Occipital lobe (tissue), 2 donors: Measurements from ENCODE around the gene RABL3. TPM values are rescaled to one million over a fixed set of nuclear protein-coding genes. Genes with fewer than 3 reads are reported as not detected.
"Not testable (repeated sequence)": the region's sequence is repeated elsewhere in the genome, so short reads cannot be mapped to it uniquely, and the experiment has no call there.

Experiments used
- DNase-seq: peaks from one replicate; lab custom pipeline; 2025; lab: John Stamatoyannopoulos, UW
- total RNA-seq: library from RNA; depleted of rRNA; stranded (reverse); fragments of >200 nt; gene quantifications from one replicate; pipeline ENCODE4 v1.2.3, GENCODE V29; 2014

The RABL3 gene
- total RNA-seq, 1 donor from 2014 or later: 12.6 TPM

DNA sequence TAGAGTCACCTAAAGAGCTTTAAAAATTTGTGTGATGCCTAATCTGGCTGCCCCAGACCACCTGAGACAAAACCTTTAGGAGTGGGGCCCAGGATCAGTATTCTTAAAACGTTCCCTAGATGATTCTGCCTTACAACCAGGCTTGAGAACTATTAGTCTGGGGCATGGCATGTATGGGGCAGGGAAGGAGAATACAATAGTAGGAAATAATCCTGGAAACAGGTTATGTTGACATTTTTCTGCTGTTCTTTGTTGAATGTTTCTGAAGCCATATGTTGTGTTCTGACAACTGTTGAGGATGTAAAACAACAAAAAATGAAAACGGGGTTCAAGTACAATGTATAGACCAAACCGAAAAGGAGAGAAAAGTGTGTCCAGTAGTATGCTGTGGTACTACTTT, 3.1 kb upstream of the RABL3 start:
- no peak for DNase-seq

DNA sequence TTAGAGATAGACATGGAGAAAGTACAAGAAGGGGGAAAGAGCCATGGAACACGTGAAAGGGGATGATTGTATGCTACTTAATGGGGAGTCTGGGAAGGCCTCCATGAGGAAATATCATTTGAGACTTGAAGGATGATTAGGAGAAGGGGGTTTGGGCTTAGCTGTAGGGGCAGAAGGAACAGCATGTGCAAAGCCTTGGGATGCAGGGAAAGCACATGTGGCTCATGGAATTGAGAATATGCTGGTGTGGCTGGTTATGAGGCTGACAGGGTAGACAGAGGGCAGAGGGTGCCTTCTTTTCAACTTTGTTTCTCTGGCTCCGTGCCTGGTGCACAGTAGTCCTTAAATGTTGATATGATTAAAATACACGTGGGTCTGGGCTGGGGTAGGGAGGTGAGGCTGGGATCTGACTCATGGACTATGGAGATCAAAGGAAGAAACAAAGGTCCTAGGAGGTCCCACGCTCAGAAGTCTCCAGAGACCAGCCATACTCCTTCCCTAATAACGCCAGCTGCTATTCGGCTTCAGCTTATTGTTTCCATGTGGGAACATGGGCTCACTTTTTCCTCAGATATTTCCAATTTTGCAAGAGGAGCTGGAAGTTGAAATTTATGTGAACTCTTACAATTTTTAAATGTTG, 1.4 kb upstream of the RABL3 start:
- no peak for DNase-seq

DNA sequence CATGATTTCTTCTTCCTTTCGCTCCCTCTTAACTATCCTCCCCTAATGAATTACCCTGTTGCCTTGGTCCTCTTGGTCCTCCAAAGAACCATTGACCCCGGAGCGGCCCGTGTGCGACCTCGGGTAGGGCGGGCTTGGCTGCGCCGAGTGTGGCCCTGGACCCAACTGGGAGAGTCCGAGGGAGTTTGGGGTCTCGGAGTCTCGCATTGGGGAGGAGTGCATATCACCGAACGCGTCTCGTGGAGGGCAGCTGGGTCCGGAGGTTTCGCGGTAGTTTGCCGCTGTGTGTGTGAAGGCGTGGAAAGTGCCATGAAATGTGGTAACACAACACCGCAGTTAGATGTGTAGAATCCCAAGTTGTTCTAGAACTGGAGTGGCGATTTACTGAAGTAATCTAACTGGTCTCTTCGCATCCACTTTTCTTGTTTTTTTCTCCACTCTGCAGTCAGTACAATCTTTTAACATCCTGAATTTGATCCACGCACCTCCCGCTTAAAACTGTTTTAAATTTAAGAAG, 591 bp upstream of the RABL3 start:
- DNase-seq: no peak

DNA sequence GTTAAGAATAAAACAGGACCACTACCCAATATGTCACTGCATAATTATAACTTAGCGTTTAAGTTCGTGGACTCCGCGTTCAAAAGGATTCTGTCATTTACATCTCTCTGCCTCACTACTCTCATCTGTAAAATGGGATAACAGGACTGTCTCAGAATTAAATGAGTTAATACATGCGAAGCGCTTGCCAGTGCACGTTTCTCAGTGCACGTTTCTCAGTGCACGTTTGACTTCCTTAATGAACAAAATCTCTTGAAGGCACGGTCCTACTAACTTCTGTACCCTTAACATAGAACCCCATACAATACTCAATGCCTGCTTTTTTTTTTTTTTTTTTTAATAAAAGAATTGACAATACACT, 499 bp downstream of the RABL3 start:
- no peak for DNase-seq

DNA sequence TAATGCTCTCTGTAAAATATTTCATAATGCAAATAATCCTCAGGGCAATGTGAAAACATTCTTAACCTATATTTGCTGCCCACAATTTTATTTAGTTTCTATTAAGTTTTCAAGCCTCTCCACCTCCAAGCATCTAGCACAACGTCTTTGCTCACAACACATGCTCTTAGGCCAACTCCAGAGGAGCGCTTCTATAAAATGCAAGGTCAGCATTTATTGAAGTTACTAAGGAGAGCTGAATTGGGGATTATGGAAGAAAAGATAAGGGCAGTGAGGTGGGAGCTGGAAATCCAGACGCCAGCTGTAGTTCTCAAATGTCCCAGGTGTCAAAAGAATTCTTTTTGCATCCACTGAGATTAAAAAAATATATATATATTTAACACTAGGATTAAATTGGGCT, 996 bp downstream of the RABL3 start:
- DNase-seq: no peak

DNA sequence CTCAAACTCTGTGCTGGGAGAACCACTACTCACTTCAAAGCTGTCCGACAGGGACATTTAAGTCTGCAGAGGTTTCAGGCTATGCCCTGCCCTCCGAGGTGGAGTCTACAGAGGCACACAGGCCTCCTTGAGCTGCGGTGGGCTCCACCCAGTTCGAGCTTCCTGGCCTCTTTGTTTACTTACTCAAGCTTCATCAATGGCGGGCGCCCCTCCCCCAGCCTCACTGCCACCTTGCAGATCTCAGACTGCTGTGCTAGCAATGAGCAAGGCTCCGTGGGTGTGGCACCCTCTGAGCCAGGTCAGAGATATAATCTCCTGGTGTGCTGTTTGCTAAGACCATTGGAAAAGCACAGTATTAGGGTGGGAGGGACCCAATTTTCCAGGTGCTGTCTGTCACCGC, 4.3 kb downstream of the RABL3 start:
- DNase-seq: not testable (repeated sequence)

DNA sequence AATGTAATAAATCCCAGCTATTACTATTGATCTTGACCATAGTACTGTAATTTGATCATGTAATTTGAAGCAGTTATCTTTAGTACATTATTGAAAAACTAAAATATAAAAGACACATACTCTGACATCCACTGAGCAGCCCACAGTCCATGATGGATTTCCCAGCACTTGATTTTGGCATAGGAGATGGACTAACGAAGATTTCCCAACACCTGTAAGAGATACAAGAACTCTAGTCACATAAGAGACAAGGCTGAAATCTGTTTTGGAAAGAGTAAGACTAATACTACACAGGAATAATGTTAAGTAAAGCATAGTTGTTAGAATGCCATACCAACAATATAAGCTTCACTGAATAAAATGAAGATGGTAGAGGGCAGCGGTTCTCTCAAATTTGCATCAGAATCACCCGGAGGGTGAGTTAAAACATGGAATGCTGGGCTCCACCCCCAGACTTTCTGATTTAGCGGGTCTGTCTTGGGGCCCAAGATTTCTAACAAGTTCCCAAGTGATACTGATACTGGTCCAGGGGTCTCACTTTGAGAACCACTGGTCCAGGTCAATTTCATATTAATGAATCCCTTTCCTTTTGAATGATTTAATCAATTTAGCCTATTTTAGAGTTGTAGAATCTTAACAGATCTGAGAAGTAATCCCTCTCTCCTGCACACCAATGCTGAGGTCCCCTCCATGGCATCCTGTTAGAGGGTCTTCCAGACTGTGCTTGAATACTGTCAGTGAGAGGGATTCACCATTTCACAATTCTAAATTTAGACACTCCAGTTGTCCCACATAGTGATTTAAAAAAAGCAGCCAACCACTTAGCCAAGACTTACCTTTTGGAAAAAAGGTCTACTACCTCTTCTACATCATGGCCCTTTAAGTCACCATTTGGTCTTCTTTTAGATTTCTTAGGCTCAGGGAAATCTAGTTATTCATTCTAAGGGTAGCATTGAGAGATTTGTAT, 11.5 kb downstream of the RABL3 start:
- DNase-seq: no peak

DNA sequence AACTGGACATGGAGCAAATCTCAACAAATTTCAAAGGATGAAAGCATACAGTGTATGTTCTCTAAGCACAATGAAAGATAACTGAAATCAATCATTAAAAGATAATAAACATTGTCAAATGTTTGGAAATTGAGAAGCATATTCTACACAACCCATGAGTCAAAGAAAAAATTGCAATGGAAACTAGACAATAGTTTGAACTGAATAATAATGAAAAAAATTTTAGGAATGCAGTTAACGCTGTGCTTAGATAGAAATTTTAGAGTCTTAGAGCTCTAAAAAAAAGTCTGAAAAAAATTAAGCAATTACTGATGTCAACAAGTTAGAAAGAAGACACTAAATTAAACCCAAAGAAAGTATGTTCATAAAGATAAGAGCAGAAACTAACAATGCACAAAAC, 15.5 kb downstream of the RABL3 start:
- no peak for DNase-seq

DNA sequence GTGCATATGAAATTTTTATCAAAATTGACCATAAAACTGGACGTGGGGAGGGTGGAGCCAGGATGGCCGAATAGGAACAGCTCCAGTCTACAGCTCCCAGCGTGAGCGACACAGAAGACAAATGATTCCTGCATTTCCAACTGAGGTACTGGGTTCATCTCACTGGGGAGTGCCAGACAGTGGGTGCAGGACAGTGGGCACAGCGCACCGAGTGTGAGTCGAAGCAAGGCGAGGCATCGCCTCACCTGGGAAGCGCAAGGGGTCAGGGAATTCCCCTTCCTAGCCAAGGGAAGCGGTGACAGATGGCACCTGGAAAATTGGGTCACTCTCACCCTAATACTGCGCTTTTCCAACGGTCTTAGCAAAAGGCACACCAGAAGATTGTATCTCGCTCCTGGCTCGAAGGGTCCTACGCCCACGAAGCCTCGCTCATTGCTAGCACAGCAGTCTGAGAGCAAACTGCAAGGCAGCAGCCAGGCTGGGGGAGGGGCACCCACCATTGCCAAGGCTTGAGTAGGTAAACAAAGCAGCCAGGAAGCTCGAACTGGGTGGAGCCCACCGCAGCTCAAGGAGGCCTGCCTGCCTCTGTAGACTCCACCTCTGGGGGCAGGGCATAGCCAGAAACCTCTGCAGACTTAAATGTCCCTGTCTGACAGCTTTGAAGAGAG, 23.0 kb downstream of the RABL3 start:
- DNase-seq: not testable (repeated sequence)

DNA sequence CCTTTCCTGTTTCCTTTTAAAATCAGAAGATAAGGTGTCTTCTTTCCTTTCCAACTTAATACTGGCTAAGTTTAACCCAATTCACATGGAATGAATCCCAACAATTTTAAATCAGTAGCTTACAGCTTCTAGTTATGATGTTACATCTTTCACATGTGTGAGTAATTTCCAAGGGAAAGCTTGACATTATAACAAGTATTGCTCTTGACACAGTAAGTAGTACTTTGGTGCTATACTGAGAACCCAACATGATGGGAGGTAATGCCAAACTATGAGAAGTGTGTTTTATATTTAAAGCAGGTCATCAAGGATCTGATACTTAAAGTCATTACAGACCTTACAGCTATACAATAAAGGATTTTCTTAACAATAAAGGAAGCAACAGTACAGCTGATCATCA, 29.1 kb downstream of the RABL3 start:
- DNase-seq: no peak

DNA sequence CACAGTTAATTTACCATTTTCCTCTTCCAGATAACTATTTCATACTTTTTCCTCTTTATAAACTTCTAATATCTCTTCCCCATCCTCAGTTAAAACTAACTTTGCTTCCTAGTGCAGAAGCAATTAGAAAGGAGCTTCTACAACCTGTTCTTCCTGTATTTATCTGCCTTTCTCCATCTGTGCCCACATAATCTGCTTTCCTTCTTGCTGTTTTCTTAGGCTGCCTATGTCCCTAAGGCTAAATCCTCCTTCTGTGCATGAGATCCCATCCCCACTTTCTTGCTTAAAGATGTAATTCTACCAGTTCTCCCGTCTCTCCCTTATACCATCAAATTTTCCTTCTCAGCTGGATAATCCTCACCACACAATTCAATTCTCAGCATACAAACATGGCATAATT, 31.9 kb downstream of the RABL3 start:
- no peak for DNase-seq

DNA sequence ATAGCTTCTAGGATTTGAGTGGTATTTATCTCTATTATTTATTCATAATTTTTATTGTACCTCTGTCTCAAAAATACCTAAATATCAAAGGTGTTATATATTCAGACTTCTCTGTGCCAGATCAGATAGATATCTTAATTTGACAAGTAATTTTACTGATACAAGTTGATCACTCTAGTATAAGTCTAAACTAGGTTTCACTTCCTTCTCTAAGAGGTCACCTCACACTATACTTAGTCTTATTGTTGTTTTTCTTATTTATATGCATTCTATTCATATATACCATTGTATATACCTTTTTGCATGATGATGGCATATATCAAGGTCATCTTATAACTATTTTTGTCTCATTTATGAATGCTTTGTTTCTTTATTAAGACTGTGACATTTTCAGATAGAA, 33.9 kb downstream of the RABL3 start:
- no peak for DNase-seq

DNA sequence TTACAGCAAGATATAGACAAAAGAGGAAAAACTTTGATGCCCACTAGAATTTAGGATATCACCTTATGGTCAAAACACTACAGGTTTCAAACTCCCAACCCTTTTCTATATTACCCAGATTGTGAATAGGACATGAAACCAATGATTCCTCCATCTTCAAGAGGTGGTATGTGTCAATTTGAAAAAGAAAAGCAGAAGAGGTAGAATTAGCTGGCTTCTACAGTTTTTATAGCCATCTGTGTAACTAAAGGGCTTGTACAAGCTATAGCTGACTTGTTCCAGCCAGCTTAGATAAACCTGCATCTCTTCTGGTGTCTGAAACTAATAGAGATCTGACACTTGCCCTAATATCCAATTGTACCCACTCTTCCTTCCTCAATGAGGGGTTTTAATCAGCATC, 35.4 kb downstream of the RABL3 start:
- no peak for DNase-seq

DNA sequence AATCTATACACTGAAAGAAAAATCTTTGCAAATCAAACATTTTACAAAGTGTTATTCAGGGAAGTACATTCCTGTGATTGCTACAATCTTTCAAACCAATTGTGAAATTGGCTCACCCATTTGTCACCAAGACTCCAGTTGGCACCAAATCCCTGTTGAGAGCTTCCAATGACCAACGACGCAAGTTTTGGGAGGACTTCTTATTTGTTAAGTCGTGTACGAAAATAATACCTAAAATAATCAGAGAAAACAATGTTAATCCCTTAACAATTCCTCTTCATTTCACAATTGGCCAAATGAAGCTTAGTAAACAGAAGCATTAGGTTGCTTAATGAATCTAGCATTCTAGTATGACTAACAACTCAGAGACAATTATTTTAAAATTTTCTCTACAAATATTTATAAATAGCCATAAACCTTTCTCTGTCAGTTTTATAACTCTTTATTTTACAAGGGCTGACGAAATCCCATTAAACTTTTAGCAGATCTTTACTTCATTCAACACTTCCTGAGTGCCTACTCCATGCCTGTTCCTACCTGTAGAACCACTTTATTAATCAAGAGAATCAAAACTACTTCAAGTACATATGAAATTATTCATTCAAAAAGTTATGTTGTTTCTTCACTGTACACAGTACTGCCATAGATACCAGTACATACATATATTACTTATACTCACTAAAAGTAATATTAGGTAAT, 36.3 kb downstream of the RABL3 start:
- no peak for DNase-seq

DNA sequence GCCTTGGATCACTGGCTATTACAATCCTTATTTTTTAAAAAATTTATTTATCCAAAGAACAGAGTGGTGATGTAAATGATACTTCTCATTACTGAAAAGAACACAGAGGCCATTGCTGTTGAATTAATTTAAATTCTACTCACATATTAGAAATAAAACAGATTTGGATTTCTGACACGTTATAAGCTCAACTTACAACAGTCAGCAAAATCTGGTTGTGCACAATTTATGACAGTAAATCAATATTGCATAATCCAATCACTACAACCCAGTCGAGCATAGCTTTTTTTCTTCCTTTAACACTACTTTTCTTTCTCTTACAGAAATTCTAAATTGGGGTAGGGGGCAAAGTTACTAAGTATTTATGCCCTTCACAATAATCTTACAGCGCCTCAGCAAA, 43.0 kb downstream of the RABL3 start:
- DNase-seq: no peak

DNA sequence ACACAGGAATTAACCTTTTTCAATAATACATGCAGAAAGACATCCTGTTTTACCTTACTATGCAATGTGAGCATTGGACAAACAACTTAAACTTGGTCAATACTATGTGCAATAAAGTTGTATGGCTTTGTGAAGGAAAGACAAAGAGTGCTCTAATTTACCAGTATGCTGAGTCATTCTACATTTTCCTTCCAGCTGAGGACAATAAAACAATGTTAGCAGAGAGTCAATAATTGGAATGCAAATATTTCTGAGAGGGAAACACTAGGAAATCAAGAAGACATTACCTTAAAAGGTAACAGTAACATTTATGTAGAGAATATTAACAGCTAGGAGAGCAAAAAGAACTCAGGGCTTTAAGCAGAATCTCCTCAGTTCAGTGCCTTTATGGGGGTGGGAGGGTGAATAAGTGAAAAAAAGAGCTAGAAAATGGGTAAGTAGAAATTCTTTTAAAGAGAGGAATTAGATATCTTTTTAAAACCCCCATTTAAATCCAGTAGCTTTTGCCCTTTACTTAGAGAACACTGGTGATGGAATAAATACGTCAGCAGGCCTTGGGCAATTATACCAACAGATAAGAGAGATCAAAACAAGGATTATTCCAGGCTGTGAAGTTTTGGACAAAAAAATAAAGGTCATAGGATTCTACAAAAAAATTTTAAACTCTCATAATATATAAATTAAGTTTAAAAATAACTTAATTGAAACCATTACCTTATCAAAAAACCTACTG, 48.7 kb downstream of the RABL3 start:
- DNase-seq: no peak

DNA sequence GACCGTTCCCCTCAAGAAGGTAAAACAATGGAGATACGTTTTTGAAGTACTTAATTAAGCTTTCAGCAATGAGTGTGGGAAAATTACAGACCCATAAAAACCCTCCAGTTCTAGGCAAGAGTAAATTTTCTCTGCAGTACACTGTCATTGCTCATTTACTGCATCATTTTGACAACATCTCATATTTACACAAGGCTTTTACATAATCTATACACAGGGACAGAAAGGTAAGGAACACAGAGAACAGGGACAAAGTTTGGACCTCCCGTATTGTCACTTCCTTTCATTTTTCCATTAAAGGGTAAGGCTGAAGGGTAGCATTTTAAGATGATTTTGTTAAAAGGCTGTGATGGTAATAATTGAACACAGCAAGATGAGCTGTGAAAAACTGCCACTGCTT, 52.9 kb downstream of the RABL3 start:
- DNase-seq: no peak

DNA sequence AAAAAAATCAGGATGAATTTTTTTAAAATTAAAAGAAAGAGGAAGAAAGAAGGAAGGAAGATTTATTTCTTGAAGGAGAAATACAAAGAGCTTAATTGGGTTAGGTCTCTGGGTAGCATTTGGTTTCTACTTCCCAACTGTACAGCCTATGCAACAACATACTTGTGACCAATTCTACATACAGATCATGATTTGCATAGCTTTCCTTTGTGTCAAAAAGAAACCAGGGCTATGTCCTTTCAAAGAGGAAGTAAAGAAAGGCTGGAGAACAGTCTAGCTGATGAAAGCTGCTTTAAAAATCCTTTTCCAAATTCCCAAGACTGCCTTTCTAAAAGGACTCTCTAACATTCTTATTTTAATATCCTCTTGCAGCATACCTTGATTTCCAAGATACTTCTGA, 54.2 kb downstream of the RABL3 start:
- no peak for DNase-seq

DNA sequence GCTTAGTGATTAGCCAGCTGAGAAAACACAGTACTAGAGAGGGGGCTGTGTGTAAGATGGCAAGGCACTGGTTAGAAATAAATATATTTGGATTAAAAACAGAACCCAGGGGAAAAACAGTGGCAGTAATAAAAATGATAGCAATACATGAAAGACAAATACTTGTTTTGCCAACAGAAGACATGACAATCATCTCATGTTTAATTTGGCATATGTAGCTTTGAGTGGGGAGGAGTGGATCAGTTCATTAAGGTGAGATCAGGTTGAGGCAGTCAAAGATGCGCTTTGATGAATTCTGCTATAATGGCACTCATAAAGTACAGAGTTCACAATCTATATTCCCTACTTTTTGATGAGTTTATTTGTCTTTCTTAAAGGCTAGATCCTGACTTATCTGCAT, 56.9 kb downstream of the RABL3 start:
- no peak for DNase-seq

DNA sequence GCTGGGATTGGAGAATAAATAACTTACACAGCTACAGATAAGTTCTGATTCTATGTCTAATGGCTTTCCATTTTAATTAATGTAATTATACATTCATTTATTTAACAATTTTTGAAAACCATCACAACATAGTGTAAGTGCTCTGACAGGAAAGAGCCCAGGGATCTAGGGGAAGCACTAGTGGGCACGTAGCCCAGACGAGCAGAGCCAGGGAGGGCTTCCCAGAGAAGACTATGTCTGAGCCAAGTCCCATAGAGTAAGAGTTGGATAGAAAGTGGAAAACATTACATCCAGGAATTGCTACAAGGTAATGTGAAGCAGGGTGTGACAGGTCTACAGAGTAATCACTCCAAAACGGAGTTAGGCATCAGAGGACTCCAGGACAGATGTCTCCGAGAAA, 57.4 kb downstream of the RABL3 start:
- no peak for DNase-seq
